HG02870 (cell line): ENCODE measurements around the gene UGT1A7.
"Not testable (repeated sequence)": the region's sequence is repeated elsewhere in the genome, so short reads cannot be mapped to it uniquely, and the experiment has no call there.

Experiments used
- ATAC-seq: cut with Tn5 transposase; IDR thresholded peaks from one replicate; pipeline ENCODE4 v1.9.1; 2021; ENCODE audit warnings: mild to moderate bottlenecking, moderate library complexity; ENCODE audit not compliant: unreplicated experiment

Gene UGT1A7

GRCh38 chr2:233711312-233712008, 29.8 kb downstream of the UGT1A7 start:
- ATAC-seq: no peak

- no peak for ATAC-seq
Observed at GRCh38 chr2:233712611-233713261, 31.0 kb downstream of the UGT1A7 start, which contains the start of gene UGT1A5. TSS of gene UGT1A5 (plus strand) at chr2:233712907. CDS start at chr2:233712992, 85 bp downstream.

- ATAC-seq: no peak
Observed at GRCh38 chr2:233713262-233713615, 31.5 kb downstream of the UGT1A7 start.

GRCh38 chr2:233714121-233714520, 32.4 kb downstream of the UGT1A7 start:
- no peak for ATAC-seq

- ATAC-seq: no peak
Observed at GRCh38 chr2:233718552-233718951, 36.9 kb downstream of the UGT1A7 start, which contains the start of gene UGT1A4. TSS of gene UGT1A4 (plus strand) at chr2:233718736. CDS start at chr2:233718821, 85 bp downstream.

- no peak for ATAC-seq
Observed at GRCh38 chr2:233728723-233729301, 47.1 kb downstream of the UGT1A7 start, which contains the start of gene UGT1A3. TSS of gene UGT1A3 (plus strand) at chr2:233729042. CDS start at chr2:233729127, 85 bp downstream.

- ATAC-seq: not testable (repeated sequence)
Observed at GRCh38 chr2:233736868-233737653, 55.4 kb downstream of the UGT1A7 start.

- ATAC-seq: no peak
Observed at GRCh38 chr2:233740870-233741269, 59.2 kb downstream of the UGT1A7 start.

- no peak for ATAC-seq
Observed at GRCh38 chr2:233743464-233744259, 62.0 kb downstream of the UGT1A7 start.

GRCh38 chr2:233745073-233745755, 63.5 kb downstream of the UGT1A7 start:
- ATAC-seq: no peak

- not testable (repeated sequence) for ATAC-seq
Observed at GRCh38 chr2:233745838-233746237, 64.1 kb downstream of the UGT1A7 start.

GRCh38 chr2:233746475-233747282, 65.0 kb downstream of the UGT1A7 start:
- ATAC-seq: no peak

GRCh38 chr2:233747283-233747544, 65.5 kb downstream of the UGT1A7 start:
- no peak for ATAC-seq

- ATAC-seq: not testable (repeated sequence)
Observed at GRCh38 chr2:233750689-233751088, 69.0 kb downstream of the UGT1A7 start.

GRCh38 chr2:233751212-233752009, 69.7 kb downstream of the UGT1A7 start:
- ATAC-seq: not testable (repeated sequence)

GRCh38 chr2:233754872-233755611, 73.3 kb downstream of the UGT1A7 start:
- no peak for ATAC-seq

- ATAC-seq: no peak
Observed at GRCh38 chr2:233756429-233757081, 74.9 kb downstream of the UGT1A7 start.
